GM18909 (cell line): Measurements from ENCODE around the gene TPPP2.

Experiments
- ATAC-seq: cut with Tn5 transposase; IDR thresholded peaks from one replicate; pipeline ENCODE4 v1.9.1; 2021; ENCODE audit warnings: mild to moderate bottlenecking; ENCODE audit not compliant: unreplicated experiment, poor library complexity

TPPP2 gene

GRCh38 chr14:21016413-21017190 is 13.4 kb upstream of the TPPP2 start:
- ATAC-seq = no peak

DNA sequence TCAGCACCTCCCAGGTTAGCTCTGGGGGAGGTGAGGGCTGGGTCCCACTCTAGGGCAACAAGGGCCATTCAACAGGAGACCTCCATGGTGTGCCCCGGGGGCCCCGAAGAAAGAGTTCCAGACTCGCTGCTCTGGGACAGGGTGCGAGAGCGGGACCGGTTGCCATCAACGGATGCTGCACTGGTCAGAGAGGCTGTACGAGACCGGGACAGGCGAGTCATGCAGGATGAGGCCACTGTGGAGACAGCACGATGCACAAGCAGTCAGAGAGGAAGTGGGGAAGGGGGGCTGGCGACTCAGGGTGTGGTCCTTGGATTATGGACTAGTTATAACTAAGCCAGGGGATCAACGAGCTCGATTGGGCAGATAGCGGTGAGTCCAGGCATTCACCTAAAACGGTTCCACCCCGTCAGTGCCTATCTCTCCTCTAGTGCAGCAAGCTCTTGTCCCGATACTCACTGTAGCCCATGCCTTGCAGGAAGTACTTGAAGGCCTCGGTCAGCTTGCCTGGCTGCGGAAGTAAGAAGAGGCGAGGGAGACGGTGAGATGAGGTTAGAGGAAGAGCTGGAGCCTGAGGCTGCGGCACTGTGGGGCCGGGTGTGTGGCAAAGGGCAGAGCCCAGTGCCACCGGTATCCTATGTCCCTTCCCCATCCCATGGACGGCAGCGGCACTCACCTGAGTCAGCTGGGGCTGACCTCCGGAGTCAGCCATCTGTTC is 12.3 kb upstream of the TPPP2 start:
- ATAC-seq = no peak

DNA sequence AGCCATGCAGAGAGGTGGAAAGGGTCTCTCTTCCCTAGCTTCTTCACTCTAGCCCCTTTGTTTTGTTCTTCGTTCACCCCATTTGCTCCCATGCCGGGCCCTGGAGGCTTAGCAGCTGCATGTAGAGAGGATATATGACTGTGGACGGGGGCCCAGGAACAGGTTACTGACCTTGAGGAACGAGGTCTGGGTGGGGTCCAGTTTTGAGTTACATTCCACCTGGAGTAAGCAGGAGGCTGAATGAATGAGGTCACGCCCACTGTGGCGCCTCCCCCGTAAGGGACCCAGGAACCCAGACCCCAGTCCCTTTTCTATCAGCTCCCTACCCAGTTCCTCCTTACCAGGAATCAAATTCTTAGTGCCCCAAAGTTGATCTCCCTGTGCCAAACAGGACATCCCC is 11.7 kb upstream of the TPPP2 start:
- ATAC-seq = no peak

GRCh38 chr14:21018781-21019180 is 11.2 kb upstream of the TPPP2 start:
- ATAC-seq = no peak

DNA sequence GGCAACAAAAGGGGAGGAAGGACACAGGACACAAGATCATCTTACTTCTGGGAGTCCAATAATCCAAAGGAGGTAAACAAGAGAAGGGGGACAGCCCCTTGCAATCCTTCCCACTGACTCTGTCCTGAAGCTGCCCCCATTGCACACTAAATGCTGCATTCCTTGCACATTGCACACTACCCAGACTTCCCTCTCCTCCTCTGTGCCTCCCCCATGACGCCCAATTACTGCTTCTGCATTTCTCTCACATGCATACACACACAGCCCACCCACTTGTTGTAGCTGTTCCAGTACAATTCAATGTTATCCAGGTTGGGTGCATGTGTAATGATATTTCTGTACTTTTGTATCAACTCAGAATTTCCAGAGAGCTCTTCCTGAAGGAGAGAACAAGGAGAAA is 10.7 kb upstream of the TPPP2 start:
- no peak for ATAC-seq

GRCh38 chr14:21020977-21021545 is 9.0 kb upstream of the TPPP2 start:
- no peak for ATAC-seq

GRCh38 chr14:21022686-21023085 is 7.3 kb upstream of the TPPP2 start:
- no peak for ATAC-seq

DNA sequence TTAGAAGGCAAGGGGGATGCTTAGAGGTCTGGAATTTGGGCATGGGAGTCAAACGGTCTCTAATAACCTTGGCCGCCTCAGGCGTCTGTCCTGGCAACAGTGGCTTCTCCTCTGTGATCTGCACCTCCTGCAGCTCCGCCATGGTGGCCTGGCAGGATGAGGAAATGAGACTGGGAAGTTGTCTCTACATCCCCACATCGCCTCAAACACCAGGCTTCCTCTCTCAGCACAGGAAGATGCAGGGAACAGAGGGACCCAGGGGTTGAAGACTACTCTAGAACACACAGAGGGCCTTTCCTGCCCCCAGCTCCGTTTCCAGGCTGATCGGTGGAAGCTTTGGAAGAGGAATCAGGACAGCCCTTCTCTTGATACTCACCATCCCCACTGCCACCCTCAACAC is 6.8 kb upstream of the TPPP2 start:
- no peak for ATAC-seq

DNA sequence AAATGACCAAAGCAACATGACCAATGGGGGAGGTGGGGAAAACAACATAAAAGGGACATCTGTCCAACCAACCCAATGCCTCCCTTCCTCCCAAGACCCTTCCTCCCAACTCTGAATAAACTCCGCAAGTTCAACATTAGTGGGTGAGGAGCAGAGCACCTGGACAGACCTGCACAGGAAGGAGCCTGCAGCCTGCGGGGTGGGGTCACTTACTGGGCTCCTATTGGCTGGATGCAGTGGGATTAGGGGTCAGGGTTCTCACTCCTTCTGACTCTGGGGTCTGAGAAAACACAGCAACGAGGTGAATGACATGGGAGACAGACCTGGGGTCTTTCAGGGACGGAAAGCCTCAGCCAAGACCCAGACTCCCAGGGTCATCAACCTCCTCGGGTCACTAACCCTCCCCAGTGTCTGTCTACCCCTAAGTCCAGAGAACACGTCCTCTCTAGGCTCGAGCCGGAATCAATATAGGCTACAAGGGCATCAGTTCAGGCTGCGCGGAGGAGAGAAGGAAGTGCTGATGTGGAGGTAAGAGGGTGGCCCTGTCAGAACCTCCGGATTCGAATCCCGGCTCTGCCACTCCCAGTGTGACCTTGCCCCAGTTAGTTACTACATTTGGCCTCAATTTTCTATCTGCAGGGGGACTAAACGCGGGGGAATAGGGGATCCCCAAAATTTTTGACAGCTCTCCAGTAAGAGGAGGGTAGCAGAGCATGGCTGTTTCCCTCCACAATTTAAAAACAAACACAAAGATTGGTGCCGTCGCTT is 6.0 kb upstream of the TPPP2 start:
- ATAC-seq = no peak

GRCh38 chr14:21024585-21025370 is 5.2 kb upstream of the TPPP2 start, which contains the start of gene NDRG2:
NDRG2 (minus strand) TSS chr14:21025061; CDS start chr14:21023315, 1,746 bp downstream.
- ATAC-seq = peak; percentile 48

- ATAC-seq = peak; percentile 14
Observed at GRCh38 chr14:21025371-21026273, 4.4 kb upstream of the TPPP2 start.

DNA sequence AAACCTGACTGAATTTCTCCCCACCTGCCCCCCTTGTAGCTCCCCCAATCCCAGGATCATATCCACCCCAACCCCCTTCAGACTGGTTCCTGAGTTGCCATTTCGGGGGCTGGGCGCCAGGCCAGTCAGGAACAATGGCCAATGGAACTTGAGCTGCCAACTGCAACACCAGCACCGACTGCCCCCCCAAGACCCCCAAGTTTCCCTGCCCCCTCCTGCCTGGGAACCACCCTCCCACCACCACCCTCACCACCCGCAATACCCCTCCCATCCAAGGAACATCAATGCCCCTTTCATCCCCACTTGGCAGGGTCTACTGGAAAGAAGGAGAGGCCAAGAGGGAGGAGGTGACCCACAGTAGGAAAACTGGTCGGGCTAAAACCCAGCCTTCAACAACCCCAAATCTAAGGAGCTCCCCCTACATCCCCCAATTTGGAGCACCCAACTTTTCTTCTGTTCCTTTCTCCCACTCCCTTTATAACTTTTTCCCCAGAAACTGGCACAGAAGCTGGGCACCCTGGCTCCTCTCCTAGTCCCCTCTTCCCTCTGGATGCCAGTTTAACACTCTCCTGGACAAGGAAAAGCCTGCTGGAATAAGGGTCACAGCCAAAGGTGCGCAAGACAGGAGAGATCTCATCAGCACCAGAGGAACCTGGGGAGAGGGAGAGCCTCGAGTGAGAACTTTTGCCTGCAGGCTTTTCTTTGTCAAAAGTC is 3.6 kb upstream of the TPPP2 start:
- ATAC-seq = no peak

DNA sequence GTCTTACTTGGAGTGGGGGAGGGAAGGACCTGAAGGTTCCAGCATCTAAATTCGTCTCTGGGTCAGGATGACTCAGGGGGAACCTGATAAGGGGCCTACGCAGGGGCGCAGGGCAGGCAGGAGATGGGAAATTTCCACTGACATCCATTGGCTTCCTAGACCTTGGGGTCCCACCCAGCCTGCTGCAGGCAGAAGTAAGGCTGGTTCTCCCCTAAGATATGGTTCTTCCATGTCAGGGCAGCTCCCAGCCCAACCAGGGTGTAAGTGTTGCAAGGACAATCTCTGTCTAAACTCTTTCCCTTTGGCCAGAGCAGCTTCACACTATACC is 3.1 kb upstream of the TPPP2 start:
- no peak for ATAC-seq

GRCh38 chr14:21030531-21030930 is 514 bp downstream of the TPPP2 start:
- ATAC-seq = no peak

GRCh38 chr14:21032326-21033132 is 2.5 kb downstream of the TPPP2 start:
- ATAC-seq = no peak

- no peak for ATAC-seq
Observed at GRCh38 chr14:21033133-21033698, 3.2 kb downstream of the TPPP2 start.

- ATAC-seq = no peak
Observed at GRCh38 chr14:21034707-21035106, 4.7 kb downstream of the TPPP2 start, which contains the start of gene RNASE13. RNASE13 (minus strand) TSS chr14:21034807; CDS start chr14:21034288, 519 bp downstream.
